H1 (cell line): ENCODE results near the gene SYNPR. TPM values are rescaled to one million over a fixed set of nuclear protein-coding genes. Genes with fewer than 3 reads are reported as not detected.

Experiments
- CTCF ChIA-PET: fragments of 300-600 bp; sonication (Branson Sonifier 250); formaldehyde crosslinking; loops from one replicate; lab custom pipeline; 2021; ENCODE audit not compliant: partially characterized antibody; lab: Charles Lee
- POLR2A ChIA-PET: fragments of 300-600 bp; sonication (Branson Sonifier 250); formaldehyde crosslinking; loops from one replicate; lab custom pipeline; 2021; ENCODE audit warnings: inconsistent platforms; ENCODE audit not compliant: partially characterized antibody; lab: Charles Lee
- DNase-seq, 2 experiments: peaks; one replicate each; pipeline versions ENCODE4 v3.0.0 to v3.0.0-alpha.2; 2010 to 2022; ENCODE audit warnings: low spot score in 2 of 2, low read depth in 1 of 2, mixed read lengths in 1 of 2
- FAIRE-seq: peaks from 2 replicates; lab custom pipeline; 2011; peaks lifted over from hg19 to GRCh38; lab: Jason Lieb, UNC
- H2AFZ ChIP-seq: 2 replicates; pipeline ENCODE4 v1.8.1; 2012; ENCODE audit warnings: low read length, inconsistent platforms
- H2AK5ac ChIP-seq: 2 replicates; pipeline ENCODE4 v1.6.1; 2013; ENCODE audit warnings: low read depth, low read length
- H2BK120ac ChIP-seq: replicated peaks from 2 replicates; pipeline ENCODE3; 2013; ENCODE audit warnings: low read depth, low read length, inconsistent platforms
- H2BK12ac ChIP-seq: 2 replicates; pipeline ENCODE4 v1.6.1; 2013; ENCODE audit warnings: low read depth, low read length
- H2BK15ac ChIP-seq: 2 replicates; pipeline ENCODE4 v1.6.1; 2013; ENCODE audit warnings: low read length
- H2BK20ac ChIP-seq: 2 replicates; pipeline ENCODE4 v1.6.1; 2013; ENCODE audit warnings: low read length
- H2BK5ac ChIP-seq: 2 replicates; pipeline ENCODE4 v1.6.1; 2013; ENCODE audit warnings: low read depth, low read length
- H3K14ac ChIP-seq: 2 replicates; pipeline ENCODE4 v1.6.1; 2013; ENCODE audit warnings: inconsistent platforms; ENCODE audit not compliant: insufficient read length
- H3K18ac ChIP-seq: 2 replicates; pipeline ENCODE4 v1.6.1; 2013; ENCODE audit warnings: low read length; ENCODE audit errors: extremely low read depth
- H3K23ac ChIP-seq: 2 replicates; pipeline ENCODE4 v1.6.1; 2013; ENCODE audit warnings: inconsistent platforms; ENCODE audit not compliant: insufficient read length
- H3K23me2 ChIP-seq: 2 replicates; pipeline ENCODE4 v1.6.1; 2013; ENCODE audit warnings: low read depth, low read length
- H3K27ac ChIP-seq: 2 replicates; pipeline ENCODE4 v1.6.1; 2011; ENCODE audit warnings: low read depth, low read length, inconsistent platforms
- H3K27me3 ChIP-seq, 4 experiments: replicated peaks in 1 of 4; 1 replicate in 1 of 4; 2 replicates in 3 of 4; pipeline versions ENCODE4 v1.6.1 to v1.8.1; 2011 to 2013; ENCODE audit warnings: low read length in 3 of 4, mild to moderate bottlenecking in 3 of 4, inconsistent platforms in 2 of 4, mixed read lengths in 2 of 4, moderate library complexity in 1 of 4; ENCODE audit not compliant: control insufficient read depth in 3 of 4, insufficient read depth in 3 of 4; ENCODE audit errors: extremely low read depth in 1 of 4
- H3K36me3 ChIP-seq, 4 experiments: 2 replicates each; pipeline versions ENCODE4 v1.6.1 to v1.8.1; 2011 to 2013; ENCODE audit warnings: mild to moderate bottlenecking in 4 of 4, low read length in 3 of 4, moderate library complexity in 2 of 4, control low read depth in 1 of 4, inconsistent platforms in 1 of 4; ENCODE audit not compliant: insufficient read depth in 4 of 4, control insufficient read depth in 2 of 4
- H3K4ac ChIP-seq: replicated peaks from 2 replicates; pipeline ENCODE3; 2013; ENCODE audit warnings: low read length, low read depth, mixed read lengths, inconsistent platforms; ENCODE audit not compliant: insufficient read length
- H3K4me1 ChIP-seq, 4 experiments: replicated peaks in 1 of 4; 1 replicate in 1 of 4; 2 replicates in 3 of 4; pipeline versions ENCODE4 v1.6.1 to v1.8.1; 2011 to 2013; ENCODE audit warnings: low read length in 3 of 4, inconsistent platforms in 2 of 4, mixed read lengths in 1 of 4; ENCODE audit not compliant: insufficient read depth in 4 of 4, control insufficient read depth in 3 of 4
- H3K4me2 ChIP-seq, 2 experiments: 2 replicates each; pipeline versions ENCODE4 v1.6.1 to v1.8.1; 2011 to 2013; ENCODE audit warnings: low read depth in 2 of 2, low read length in 2 of 2, control low read depth in 1 of 2, inconsistent platforms in 1 of 2, mild to moderate bottlenecking in 1 of 2; ENCODE audit not compliant: insufficient read depth in 1 of 2
- H3K4me3 ChIP-seq, 4 experiments: fragments of 200-600, 300-600 bp in 1 of 4; sonication (generic), shearing (Covaris generic), sonication (Bioruptor Twin) in 1 of 4; 2 replicates each; pipeline versions ENCODE4 v1.5.1 to v1.8.1; 2011 to 2016; ENCODE audit warnings: low read length in 4 of 4, low read depth in 3 of 4, control low read depth in 2 of 4, inconsistent platforms in 2 of 4, mild to moderate bottlenecking in 2 of 4, mixed read lengths in 1 of 4, moderate library complexity in 1 of 4; ENCODE audit not compliant: insufficient read depth in 2 of 4; ENCODE audit errors: extremely low read depth in 1 of 4
- H3K56ac ChIP-seq: replicated peaks from 2 replicates; pipeline ENCODE3; 2013; ENCODE audit warnings: low read depth, mild to moderate bottlenecking, mixed read lengths, low read length, inconsistent platforms; ENCODE audit not compliant: insufficient read length
- H3K79me1 ChIP-seq: 2 replicates; pipeline ENCODE4 v1.6.1; 2013; ENCODE audit warnings: low read depth, low read length, control low read depth
- H3K79me2 ChIP-seq, 2 experiments: 2 replicates each; pipeline versions ENCODE4 v1.6.1 to v1.8.1; 2012 to 2013; ENCODE audit warnings: low read length in 2 of 2, mild to moderate bottlenecking in 2 of 2, inconsistent platforms in 1 of 2; ENCODE audit not compliant: insufficient read depth in 2 of 2, control insufficient read depth in 1 of 2
- H3K9ac ChIP-seq, 4 experiments: replicated peaks in 1 of 4; 1 replicate in 1 of 4; 2 replicates in 3 of 4; pipeline versions ENCODE4 v1.6.1 to v1.8.1; 2011 to 2013; ENCODE audit warnings: low read depth in 3 of 4, low read length in 3 of 4, control low read depth in 2 of 4, mild to moderate bottlenecking in 2 of 4, moderate library complexity in 2 of 4, inconsistent platforms in 1 of 4; ENCODE audit errors: extremely low read depth in 1 of 4
- H3K9me3 ChIP-seq, 2 experiments: 2 replicates each; pipeline versions ENCODE4 v1.6.1 to v1.8.1; 2012 to 2013; ENCODE audit warnings: mild to moderate bottlenecking in 2 of 2, moderate library complexity in 2 of 2, control low read depth in 1 of 2, inconsistent platforms in 1 of 2, low read depth in 1 of 2, low read length in 1 of 2, mixed read lengths in 1 of 2; ENCODE audit not compliant: insufficient read depth in 2 of 2
- H4K20me1 ChIP-seq, 2 experiments: replicated peaks in 1 of 2; 2 replicates each; pipeline versions ENCODE3 to v1.8.1; 2011 to 2013; ENCODE audit warnings: inconsistent platforms in 2 of 2, low read length in 2 of 2, mild to moderate bottlenecking in 1 of 2; ENCODE audit not compliant: insufficient read depth in 2 of 2, control insufficient read depth in 1 of 2
- H4K5ac ChIP-seq: 2 replicates; pipeline ENCODE4 v1.6.1; 2013; ENCODE audit warnings: low read length, low read depth, mixed read lengths, inconsistent platforms; ENCODE audit not compliant: insufficient read length
- H4K8ac ChIP-seq: 2 replicates; pipeline ENCODE4 v1.8.0; 2013; ENCODE audit warnings: mild to moderate bottlenecking, moderate library complexity, low read length, inconsistent platforms; ENCODE audit not compliant: insufficient read depth; ENCODE audit errors: extremely low read depth
- H4K91ac ChIP-seq: replicated peaks from 2 replicates; pipeline ENCODE3; 2013; ENCODE audit warnings: low read length, mixed read lengths, inconsistent platforms; ENCODE audit not compliant: insufficient read length
- BRCA1 ChIP-seq: IDR thresholded peaks from 2 replicates; pipeline ENCODE4 v1.6.1; 2012; ENCODE audit warnings: low read depth, low read length, improper control_type of control experiment
- EGR1 ChIP-seq: IDR thresholded peaks from 2 replicates; pipeline ENCODE4 v1.6.1; 2011; ENCODE audit warnings: low read depth, low read length, borderline replicate concordance
- EP300 ChIP-seq, 2 experiments: IDR thresholded peaks; 1 replicate in 1 of 2; 2 replicates in 1 of 2; pipeline ENCODE4 v1.6.1; 2011 to 2012; ENCODE audit warnings: low read depth in 2 of 2, low read length in 2 of 2, mild to moderate bottlenecking in 2 of 2, borderline replicate concordance in 1 of 2, inconsistent platforms in 1 of 2, moderate library complexity in 1 of 2
- POLR2A ChIP-seq, 2 experiments: IDR thresholded peaks; 1 replicate in 1 of 2; 2 replicates in 1 of 2; pipeline ENCODE4 v1.6.1; 2011; ENCODE audit warnings: low read depth in 2 of 2, low read length in 2 of 2, mild to moderate bottlenecking in 2 of 2; ENCODE audit errors: control extremely low read depth in 1 of 2
- RAD21 ChIP-seq, 2 experiments: IDR thresholded peaks in 1 of 2; conservative IDR thresholded peaks in 1 of 2; 2 replicates each; pipeline ENCODE4 v1.6.1; 2011; ENCODE audit warnings: low read depth in 2 of 2, low read length in 2 of 2, improper control_type of control experiment in 1 of 2, inconsistent platforms in 1 of 2, mild to moderate bottlenecking in 1 of 2, moderate library complexity in 1 of 2
- RNF2 ChIP-seq: fragments of 200-900, 300-1000 bp; sonication (generic); IDR thresholded peaks from 2 replicates; pipeline ENCODE4 v1.7.1; 2016; ENCODE audit warnings: borderline replicate concordance, low read depth, mild to moderate bottlenecking, antibody characterized with exemption, low read length; ENCODE audit not compliant: poor library complexity, severe bottlenecking; ENCODE audit errors: missing control alignments
- SIN3A ChIP-seq, 2 experiments: IDR thresholded peaks in 1 of 2; conservative IDR thresholded peaks in 1 of 2; 2 replicates each; pipeline ENCODE4 v1.6.1; 2011 to 2012; ENCODE audit warnings: low read length in 2 of 2, improper control_type of control experiment in 1 of 2, low read depth in 1 of 2, mild to moderate bottlenecking in 1 of 2
- SIX5 ChIP-seq: IDR thresholded peaks from 2 replicates; pipeline ENCODE4 v1.6.1; 2011; ENCODE audit warnings: mild to moderate bottlenecking, low read depth, low read length
- TEAD4 ChIP-seq: IDR thresholded peaks from 2 replicates; pipeline ENCODE4 v1.6.1; 2012; ENCODE audit warnings: low read depth, low read length, inconsistent platforms, mixed read lengths
- WGBS, 2 experiments: shearing (Covaris generic) in 1 of 2; methylation state at CpG; one replicate each; pipeline versions ENCODE4 v1.1.6 to v1.1.7; 2013 to 2015; ENCODE audit warnings: low lambda C conversion rate in 2 of 2, mixed read lengths in 2 of 2, inconsistent platforms in 1 of 2, low coverage in 1 of 2, missing lambda C conversion rate in 1 of 2; ENCODE audit not compliant: insufficient replicate concordance in 2 of 2, insufficient coverage in 1 of 2, insufficient read length in 1 of 2; ENCODE audit errors: extremely low coverage in 1 of 2, missing lambda C conversion rate in 1 of 2; 5-methylcytosine and 5-hydroxymethylcytosine counted together
- polyA plus RNA-seq, 7 experiments: library from polyadenylated mRNA; depleted of rRNA in 3 of 7; stranded (reverse) in 5 of 7; unstranded in 2 of 7; fragments of >200 nt in 5 of 7; fragments of 200-250 nt in 2 of 7; gene quantifications; 1 replicate in 5 of 7; 2 replicates in 1 of 7; 4 replicates in 1 of 7; pipeline versions ENCODE4 v1.2.1 to v1.2.3, GENCODE V29; 2011 to 2013; ENCODE audit warnings: missing spikeins in 2 of 7, mixed read lengths in 2 of 7
- total RNA-seq: library from RNA; stranded (reverse); fragmentation: NEBNext Ultra II Directional; extraction: Animal tissue kit (Norgen Biotek cat#: 25700); gene quantifications from 2 replicates; pipeline ENCODE4 v1.2.1, GENCODE V29; 2021
- TF ChIP-seq, protein P1 (sequence below), 3 experiments: IDR thresholded peaks; 1 replicate in 2 of 3; 2 replicates in 1 of 3; pipeline versions ENCODE4 v1.5.1 to v1.6.1; 2011; ENCODE audit warnings: low read length in 3 of 3, mild to moderate bottlenecking in 3 of 3, inconsistent platforms in 2 of 3, low read depth in 1 of 3, moderate library complexity in 1 of 3; ENCODE audit not compliant: insufficient read depth in 1 of 3; ENCODE audit errors: control extremely low read depth in 1 of 3
- TF ChIP-seq, protein P2 (sequence below): IDR thresholded peaks from 2 replicates; pipeline ENCODE4 v1.6.1; 2012; ENCODE audit warnings: inconsistent platforms

The SYNPR gene
- total and polyA plus RNA-seq, 2 of the 8 experiments (the other 6 are each of a cell fraction or from before 2014, with no cell fraction given) = 0.39 to 0.99 TPM

DNA sequence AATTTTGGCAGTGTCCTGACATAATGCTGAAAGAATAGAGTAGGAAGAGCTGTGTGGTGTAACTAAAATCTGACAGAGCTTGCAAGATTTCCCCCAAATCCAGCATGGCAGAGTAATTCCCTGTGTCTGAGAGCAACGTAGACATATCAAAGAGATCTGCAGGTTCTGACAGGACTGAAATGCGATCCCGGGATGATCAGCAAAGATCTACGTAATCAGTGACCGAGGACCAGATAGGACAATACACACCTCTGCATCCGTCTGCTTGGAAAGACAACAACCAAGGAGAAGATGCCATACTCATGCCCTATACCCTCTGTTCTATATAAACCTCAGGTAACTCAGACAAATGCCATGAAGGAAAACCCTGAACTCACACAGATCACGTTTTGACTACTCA is 26.6 kb upstream of the SYNPR start:
- H3K56ac ChIP-seq = no peak overlapping the region
- H3K4me2 ChIP-seq = no peak overlapping the region
- no peak overlapping the region for H2BK15ac ChIP-seq
- H3K23me2 ChIP-seq = no peaks in the 10 kb centered on the region
- peaks cover 0 to 1% (median 0%) of the 10 kb centered on the region in 4 experiments; a peak in 1 of 7 replicates for H3K27me3 ChIP-seq
- WGBS, 2 experiments = 80% methylated on average over 7 of the region's 7 CpGs; no CpG with 5 or more reads in 1 of the 2 experiments
- no peak overlapping the region for H3K27ac ChIP-seq
- no peak overlapping the region for H3K18ac ChIP-seq
- no peak overlapping the region for H4K5ac ChIP-seq
- H2BK120ac ChIP-seq = no peak overlapping the region
- H2AFZ ChIP-seq = no peak overlapping the region
- peaks cover 0 to 9% of the 10 kb centered on the region in 2 experiments; a peak in 1 of 4 replicates for H3K9me3 ChIP-seq
- H2BK20ac ChIP-seq = no peak overlapping the region
- no peak overlapping the region for H2BK12ac ChIP-seq
- no peak overlapping the region for H3K4me3 ChIP-seq
- H3K79me2 ChIP-seq = no peaks in the 10 kb centered on the region
- no peak overlapping the region for H3K4ac ChIP-seq
- H2AK5ac ChIP-seq = no peak overlapping the region
- DNase-seq (no peak), FAIRE-seq (no peak)
- no peak overlapping the region for H3K9ac ChIP-seq
- no peak overlapping the region for H3K14ac ChIP-seq
- H4K20me1 ChIP-seq = no peaks in the 10 kb centered on the region
- H3K79me1 ChIP-seq = no peaks in the 10 kb centered on the region
- no peak overlapping the region for H4K91ac ChIP-seq
- H3K4me1 ChIP-seq = no peaks in the 10 kb centered on the region; a peak in 1 of 7 replicates
- ChIA-PET CTCF (no interaction called here), POLR2A (no interaction called here)
- H2BK5ac ChIP-seq = no peak overlapping the region
- no peak overlapping the region for H3K23ac ChIP-seq
- no peak overlapping the region for H4K8ac ChIP-seq
- no peaks in the 10 kb centered on the region for H3K36me3 ChIP-seq
- TF ChIP-seq EP300 (IDR thresholded peaks at IDR 0.05; ENCODE audit: borderline replicate concordance in 1 of 2, low read depth in 2 of 2, low read length in 2 of 2) = no peak
- no peak for TF ChIP-seq SIX5
- no peak for TF ChIP-seq POLR2A (IDR thresholded peaks at IDR 0.05; ENCODE audit: control extremely low read depth in 1 of 2, low read depth in 2 of 2, low read length in 2 of 2)
- TF ChIP-seq, protein P1, sequence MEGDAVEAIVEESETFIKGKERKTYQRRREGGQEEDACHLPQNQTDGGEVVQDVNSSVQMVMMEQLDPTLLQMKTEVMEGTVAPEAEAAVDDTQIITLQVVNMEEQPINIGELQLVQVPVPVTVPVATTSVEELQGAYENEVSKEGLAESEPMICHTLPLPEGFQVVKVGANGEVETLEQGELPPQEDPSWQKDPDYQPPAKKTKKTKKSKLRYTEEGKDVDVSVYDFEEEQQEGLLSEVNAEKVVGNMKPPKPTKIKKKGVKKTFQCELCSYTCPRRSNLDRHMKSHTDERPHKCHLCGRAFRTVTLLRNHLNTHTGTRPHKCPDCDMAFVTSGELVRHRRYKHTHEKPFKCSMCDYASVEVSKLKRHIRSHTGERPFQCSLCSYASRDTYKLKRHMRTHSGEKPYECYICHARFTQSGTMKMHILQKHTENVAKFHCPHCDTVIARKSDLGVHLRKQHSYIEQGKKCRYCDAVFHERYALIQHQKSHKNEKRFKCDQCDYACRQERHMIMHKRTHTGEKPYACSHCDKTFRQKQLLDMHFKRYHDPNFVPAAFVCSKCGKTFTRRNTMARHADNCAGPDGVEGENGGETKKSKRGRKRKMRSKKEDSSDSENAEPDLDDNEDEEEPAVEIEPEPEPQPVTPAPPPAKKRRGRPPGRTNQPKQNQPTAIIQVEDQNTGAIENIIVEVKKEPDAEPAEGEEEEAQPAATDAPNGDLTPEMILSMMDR (IDR thresholded peaks at IDR 0.05; ENCODE audit: control extremely low read depth in 1 of 3, insufficient read depth in 1 of 3, low read depth in 1 of 3, low read length in 3 of 3) = no peak
- TF ChIP-seq SIN3A (conservative IDR thresholded peaks at IDR 0.05 in 1 of 2, IDR thresholded peaks at IDR 0.05 in 1 of 2; ENCODE audit: low read depth in 1 of 2, low read length in 2 of 2) = no peak
- TF ChIP-seq RAD21 (IDR thresholded peaks at IDR 0.05 in 1 of 2, conservative IDR thresholded peaks at IDR 0.05 in 1 of 2; ENCODE audit: low read depth in 2 of 2, low read length in 2 of 2) = no peak
- no peak for TF ChIP-seq RNF2
- TF ChIP-seq, protein P2, sequence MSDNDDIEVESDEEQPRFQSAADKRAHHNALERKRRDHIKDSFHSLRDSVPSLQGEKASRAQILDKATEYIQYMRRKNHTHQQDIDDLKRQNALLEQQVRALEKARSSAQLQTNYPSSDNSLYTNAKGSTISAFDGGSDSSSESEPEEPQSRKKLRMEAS = no peak
- TF ChIP-seq BRCA1 = no peak
- no peak for TF ChIP-seq TEAD4
- TF ChIP-seq EGR1 = no peak
